ENCODE results near the gene LHFPL2.
"Not testable (repeated sequence)": the region's sequence is repeated elsewhere in the genome, so short reads cannot be mapped to it uniquely, and the experiment has no call there.

LHFPL2 gene

DNA sequence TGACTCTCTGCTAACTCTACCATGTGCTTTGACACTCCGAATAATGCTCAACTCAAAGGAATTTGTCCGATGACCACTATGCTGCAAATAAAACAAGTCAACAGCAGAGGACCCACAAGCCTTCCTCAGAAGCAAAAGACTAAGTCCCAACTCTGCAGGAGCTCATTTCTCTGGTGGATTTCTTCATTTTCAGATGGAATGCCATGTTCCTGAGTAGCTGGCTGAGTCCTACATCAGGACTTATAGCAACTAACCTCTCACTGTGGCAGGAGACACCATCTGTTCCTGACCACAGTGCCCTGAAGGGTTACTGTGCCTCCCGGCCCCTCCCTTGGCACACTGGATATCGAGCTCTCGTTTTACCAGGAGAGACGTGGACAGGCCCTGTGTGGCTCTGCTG lies 20.8 kb downstream of the LHFPL2 start:
- DNase-seq (ENCODE audit: low read depth, low spot score): no peak
- no peak overlapping the region for H3K4me3 ChIP-seq (ENCODE audit: low read length)

DNA sequence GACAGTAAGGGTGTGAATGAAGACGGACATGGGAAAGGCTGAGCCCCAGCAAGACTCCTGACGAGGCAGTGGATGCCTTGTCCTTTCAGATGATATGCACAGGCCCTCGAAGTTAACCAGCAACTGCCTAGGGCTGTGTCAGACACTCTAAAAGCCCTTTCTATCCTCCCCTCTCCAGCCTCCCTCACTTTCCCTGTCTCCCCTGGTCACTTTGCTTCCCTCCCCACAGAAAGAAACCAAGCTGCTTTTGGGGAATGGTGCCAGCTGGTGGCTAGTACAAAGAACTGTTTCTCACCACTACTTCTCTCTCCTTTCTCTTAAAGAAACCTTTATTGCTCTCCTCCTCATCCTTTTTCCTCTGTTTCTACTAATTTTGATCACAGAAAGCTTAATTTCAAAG lies 21.4 kb downstream of the LHFPL2 start:
- H3K4me3 ChIP-seq (ENCODE audit: low read length): no peak overlapping the region
- no peak for DNase-seq (ENCODE audit: low read depth, low spot score)

DNA sequence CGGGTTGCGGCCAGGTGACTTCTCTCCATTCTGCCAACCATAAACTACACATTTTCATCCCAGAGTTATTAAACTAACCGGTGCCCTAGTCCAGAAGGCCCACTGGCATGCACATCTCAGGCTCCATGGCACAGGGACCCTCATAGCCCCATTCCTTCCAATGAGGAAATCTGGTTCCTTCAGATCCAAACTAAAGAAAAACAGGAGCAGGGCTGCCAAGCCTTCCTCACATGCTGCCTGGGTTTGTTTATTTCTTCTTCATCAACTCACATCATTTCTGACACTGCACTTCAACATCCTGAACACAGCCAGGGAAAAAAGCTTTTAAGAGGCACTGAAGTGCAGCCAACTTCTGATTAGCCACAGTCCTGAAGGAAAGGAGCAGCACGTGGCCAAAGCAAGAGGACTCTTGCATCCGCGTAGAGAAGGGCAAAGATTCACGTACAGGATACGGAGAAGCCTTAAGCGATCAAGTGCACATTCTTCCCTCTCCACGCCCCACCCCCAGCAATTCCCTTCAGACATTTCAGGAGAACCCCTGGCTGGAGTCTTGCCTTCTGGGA lies 22.5 kb downstream of the LHFPL2 start:
- no peak overlapping the region for H3K4me3 ChIP-seq (ENCODE audit: low read length)
- DNase-seq (ENCODE audit: low read depth, low spot score): no peak

DNA sequence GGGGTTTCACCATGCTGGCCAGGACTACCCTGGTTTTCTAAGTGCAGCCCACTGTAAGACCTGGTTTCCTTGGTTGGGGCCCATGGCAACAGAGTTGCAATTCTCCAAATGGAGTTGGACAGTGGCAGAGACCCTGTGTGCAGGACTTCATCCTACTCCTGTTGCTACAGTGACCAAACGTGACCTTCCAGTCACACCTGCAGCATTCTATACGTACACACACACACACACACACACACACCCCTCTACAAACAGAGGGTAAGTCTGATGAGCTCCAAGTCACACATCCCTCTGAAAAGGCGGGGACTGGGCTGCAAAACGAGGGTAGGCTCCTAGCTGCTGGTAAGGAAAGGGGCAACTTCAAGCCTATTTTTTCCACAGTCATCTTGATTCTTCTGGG lies 23.6 kb downstream of the LHFPL2 start:
- no peak overlapping the region for H3K4me3 ChIP-seq (ENCODE audit: low read length)
- DNase-seq (ENCODE audit: low read depth, low spot score): no peak

DNA sequence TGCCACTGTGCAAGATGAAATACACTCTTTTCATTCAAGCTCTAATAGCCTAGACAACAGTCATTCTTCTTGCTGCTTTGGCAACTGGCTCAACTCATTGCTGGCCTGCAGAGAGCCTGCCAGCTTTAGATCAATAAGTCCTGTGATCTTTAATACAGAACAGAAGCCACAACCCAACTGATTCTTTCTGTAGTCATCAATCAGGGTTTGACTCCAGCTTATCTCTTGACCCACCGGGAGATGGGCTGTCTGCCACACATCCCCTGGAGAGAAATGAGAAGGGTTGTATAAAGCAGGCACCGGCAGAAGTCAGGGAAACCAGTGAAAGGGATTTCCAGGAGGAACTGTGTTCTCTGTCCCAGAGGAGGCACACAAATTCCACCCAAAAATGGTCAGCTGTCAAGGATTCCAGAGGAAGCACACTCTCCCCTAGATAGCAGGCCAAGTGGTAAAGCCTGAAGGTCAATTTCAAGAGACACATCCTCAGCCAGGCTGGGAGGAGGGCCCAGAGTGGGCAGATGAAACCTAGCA lies 24.5 kb downstream of the LHFPL2 start:
- no peak for DNase-seq (ENCODE audit: low read depth, low spot score)
- no peak overlapping the region for H3K4me3 ChIP-seq (ENCODE audit: low read length)

DNA sequence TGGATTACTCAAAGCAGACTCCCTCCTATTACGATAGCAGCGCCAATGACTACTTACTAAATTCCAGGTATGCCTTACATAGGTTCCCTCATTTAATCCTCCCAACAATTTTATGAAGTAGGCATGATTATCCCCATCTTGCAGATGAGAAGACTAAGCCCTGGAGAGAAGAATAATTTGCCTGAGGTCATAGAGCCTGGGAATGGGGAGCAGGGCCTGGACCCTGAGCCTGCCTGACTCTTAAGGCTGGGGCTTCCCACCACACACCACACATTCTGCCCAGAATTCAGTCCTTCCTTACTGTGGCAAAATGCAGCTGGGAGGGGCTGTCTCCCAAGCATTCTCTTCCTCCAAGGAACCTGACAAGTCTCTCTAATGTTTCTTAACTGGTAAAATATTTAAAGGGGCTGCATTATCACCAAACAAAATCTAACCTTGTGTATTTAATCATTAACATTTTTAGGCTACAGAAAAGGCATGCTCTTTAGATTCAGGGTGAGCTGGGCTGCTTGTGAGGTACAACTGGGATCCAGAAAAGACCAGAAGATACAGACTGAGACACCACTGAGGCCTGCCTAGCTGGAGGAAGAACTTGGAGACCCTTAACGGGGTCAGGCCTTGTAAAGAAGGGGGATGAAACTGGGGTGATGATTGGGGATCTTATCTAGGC lies 26.1 kb downstream of the LHFPL2 start:
- H3K4me3 ChIP-seq (ENCODE audit: low read length): no peak overlapping the region
- no peak for DNase-seq (ENCODE audit: low read depth, low spot score)

DNA sequence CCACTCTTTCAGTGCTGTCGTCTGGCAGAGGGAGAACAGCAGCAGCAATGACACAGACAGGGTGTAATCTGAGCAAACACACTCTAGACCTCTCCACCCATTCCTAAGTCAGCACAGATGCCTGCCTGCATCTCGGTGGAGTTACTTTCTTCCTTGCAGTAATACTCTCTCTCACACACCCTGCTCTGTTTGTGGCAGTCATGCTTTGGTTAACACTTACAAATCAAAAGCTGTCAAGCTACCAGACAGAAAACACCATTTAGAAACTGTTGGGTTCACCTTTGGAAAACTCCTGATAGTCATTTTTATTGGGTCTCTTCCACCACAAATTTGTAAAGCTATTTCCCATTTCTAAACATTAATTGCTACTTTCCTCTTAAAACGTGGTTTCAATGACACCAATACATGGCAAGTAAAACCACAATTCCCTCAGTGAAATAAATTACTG lies 27.3 kb downstream of the LHFPL2 start:
- no peak for DNase-seq (ENCODE audit: low read depth, low spot score)
- H3K4me3 ChIP-seq (ENCODE audit: low read length): no peak overlapping the region

DNA sequence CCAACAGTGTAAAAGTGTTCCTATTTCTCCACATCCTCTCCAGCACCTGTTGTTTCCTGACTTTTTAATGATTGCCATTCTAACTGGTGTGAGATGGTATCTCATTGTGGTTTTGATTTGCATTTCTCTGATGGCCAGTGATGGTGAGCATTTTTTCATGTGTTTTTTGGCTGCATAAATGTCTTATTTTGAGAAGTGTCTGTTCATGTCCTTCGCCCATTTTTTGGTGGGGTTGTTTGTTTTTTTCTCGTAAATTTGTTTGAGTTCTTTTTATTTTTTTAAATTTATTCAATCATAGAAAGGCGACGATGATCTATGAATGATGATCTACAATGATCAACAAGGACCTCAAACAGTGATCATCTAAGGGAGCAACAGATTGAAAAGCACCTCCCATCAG lies 28.5 kb downstream of the LHFPL2 start:
- H3K4me3 ChIP-seq (ENCODE audit: low read length); DNase-seq (ENCODE audit: low read depth, low spot score): not testable (repeated sequence)

DNA sequence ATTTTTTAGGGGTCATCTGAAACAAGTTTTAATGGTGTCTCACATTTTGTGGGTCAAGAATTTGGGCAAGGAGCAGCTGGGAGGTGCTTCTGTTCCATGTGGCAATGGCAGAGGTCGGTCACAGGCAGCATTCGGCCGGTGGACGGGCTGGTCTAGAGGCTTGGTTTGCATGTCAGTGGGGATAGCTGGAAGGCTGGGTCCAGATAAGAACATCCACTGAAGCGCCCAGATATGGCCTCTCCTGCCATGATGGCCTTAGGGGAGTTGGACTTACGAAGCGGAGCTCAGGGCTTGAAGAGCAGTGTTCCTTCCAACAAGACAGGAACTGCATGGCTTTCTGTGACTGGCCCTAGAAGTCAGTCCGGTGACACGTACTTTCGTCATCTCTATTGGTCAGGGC lies 30.3 kb downstream of the LHFPL2 start:
- H3K4me3 ChIP-seq (ENCODE audit: low read length): no peak overlapping the region
- no peak for DNase-seq (ENCODE audit: low read depth, low spot score)

DNA sequence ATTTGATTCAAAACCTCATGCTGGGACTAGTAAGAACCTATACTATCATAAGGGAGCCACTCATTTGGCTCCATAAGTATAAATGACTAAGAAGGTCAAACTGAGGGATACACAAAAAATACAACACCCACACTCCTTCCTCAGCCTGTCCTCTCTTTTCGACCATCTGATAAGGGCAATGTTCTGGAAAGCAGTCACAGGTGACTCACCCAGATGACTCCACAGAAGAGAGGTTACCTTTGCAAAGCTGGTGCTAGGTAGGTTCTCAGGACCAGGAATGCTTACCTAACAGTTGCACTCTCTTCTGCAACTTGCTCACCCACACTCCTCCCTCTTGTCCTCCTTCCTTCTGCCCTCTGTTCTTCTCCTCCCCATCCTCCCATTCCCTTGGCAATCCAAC lies 32.9 kb downstream of the LHFPL2 start:
- no peak overlapping the region for H3K4me3 ChIP-seq (ENCODE audit: low read length)
- no peak for DNase-seq (ENCODE audit: low read depth, low spot score)

DNA sequence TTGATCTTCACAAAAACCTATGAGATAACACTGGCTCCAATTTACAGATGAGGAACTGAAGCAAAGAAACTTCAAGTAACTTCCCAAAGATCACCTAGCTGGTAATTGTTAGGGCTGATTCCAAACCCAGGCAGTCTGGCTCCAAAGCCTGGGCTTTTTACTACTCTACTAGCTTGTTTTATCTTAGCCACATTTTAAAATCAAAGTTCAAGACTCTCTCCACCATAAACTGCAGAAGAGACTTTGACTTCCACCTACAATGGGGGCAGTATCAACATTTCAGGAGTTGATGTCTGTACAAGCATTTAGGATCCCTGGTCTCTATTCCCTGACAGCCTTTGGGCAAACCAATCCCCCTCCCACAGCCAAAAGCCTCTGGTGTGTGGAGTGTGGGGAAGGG lies 33.8 kb downstream of the LHFPL2 start:
- DNase-seq (ENCODE audit: low read depth, low spot score): no peak

DNA sequence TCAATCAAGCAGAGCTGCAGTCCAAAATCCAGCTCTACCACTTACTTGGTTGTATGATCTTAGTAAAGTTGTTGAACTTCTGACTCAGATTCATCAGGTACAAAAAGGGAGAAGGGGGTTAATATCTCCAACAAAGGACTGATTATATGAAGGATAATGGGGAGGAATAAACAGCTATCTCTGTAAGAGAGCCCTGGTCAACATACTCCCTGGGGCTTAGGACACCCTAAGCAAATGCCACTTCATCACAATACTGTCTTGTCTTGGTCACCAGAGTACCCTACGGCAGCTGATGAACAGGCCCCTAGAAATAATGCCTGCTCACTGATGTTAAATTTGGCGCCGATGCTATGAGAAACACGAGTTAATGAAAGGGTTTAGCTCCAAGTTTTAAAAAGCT lies 34.8 kb downstream of the LHFPL2 start:
- no peak for DNase-seq (ENCODE audit: low read depth, low spot score)
- H3K4me3 ChIP-seq (ENCODE audit: low read length): no peak overlapping the region

More for the DNA sequence above, 33.8 kb downstream of the LHFPL2 start:
- no peak overlapping the region for H3K4me3 ChIP-seq (ENCODE audit: low read length)

DNA sequence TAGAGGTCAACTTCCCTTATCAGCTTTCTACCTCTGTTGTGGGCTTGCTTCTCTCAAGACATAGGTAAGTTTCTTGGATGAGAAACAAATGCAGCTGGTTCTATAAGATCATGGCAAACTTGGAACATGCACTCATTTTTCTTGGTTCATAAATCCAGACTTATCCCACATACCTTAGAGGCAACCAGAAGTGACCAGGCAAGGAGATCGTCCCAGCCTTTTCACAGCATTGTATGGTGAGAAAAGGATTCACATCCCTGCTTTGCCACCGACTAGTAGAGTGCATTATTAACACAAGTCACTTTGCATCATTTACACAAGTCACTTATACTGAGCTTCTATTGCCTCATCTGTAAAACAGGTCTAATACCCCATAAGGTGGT lies 35.4 kb downstream of the LHFPL2 start:
- no peak for DNase-seq (ENCODE audit: low read depth, low spot score)
- H3K4me3 ChIP-seq (ENCODE audit: low read length): no peak overlapping the region

DNA sequence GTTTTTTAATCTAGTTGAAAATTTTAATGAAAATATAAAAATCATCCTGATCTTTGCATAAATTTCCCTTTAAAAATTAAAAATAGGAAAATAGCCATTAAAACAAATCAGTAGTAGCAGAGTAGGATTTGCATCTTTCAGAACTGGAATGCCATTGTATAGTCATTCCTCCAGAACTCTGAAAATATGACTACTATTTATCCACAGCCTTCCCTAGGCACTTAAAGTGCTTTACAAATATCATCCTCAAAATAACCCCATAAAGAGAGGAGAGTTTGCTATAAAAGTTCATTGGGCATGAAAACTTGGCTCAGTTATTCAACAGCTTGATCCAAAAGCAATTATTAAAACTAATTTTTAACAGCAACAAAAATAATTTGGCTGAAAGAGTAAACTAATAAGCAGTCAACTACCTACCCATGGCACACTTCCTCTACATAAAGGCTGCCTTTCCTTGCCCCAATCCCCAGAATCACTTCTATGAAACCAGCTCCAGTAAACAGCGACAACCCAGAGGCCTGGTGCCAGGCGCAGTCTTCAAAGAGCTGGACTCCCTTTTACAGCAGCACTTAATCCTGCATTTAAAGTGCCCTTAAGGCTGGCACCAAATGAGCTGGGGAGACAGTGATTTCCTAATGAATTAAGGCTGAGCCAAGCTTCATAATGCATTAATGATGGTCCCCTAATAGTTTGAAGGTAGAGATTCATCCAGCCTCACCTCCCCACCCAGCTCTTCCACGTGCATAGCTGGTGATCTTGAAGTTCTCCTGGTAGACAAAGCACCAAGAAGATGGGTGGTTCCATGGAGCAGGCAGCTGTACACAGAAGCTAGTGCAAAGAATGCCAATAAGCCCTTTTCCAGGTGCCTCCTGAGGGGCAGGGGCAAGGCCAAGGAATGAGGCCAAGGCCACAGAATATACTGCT lies 36.1 kb downstream of the LHFPL2 start:
- no peak overlapping the region for H3K4me3 ChIP-seq (ENCODE audit: low read length)
- DNase-seq (ENCODE audit: low read depth, low spot score): no peak

DNA sequence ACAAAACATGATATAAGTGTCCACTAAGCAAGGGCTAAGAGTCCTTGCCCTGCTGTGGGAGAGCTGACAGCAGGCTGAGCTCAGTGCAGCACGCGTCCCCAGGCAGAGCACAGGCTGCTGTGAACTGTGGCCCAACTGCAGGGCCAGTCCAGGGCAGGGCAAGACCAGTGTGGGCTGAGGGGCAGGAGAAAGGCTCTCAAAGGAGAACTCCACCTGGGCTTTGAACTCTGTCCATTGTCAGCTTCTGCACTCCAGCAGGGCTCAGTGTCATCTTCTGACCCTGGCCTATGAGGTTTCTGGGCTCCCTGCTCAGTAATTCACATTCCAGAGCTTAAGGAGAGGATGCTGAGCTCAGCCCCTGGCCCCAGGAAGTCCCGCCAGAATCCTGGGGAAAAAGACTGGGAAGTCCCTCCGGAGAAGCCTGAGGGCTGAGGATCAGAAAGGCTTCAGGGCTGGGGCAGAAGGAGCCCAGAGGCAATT lies 37.4 kb downstream of the LHFPL2 start:
- H3K4me3 ChIP-seq (ENCODE audit: low read length): no peak overlapping the region
- DNase-seq (ENCODE audit: low read depth, low spot score): no peak

DNA sequence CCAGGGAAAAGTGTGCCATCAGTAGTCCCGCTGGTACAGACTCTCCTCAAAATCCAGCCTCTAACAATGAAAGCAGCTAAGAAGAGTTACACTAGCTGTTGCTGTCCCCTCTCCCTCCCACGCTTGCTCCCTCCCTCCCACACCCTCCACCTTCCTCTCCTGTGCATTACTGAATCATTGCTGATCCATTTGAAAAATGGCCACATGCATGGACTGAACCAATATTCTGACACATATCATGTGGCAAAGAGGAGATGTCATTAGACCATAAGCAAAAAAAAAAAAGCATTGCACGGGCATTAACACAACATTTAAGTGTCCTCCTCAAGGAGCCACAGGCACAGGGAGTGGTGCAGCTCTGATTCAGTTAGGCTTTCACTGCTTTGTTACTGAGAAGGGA lies 37.9 kb downstream of the LHFPL2 start:
- no peak overlapping the region for H3K4me3 ChIP-seq (ENCODE audit: low read length)
- no peak for DNase-seq (ENCODE audit: low read depth, low spot score)

DNA sequence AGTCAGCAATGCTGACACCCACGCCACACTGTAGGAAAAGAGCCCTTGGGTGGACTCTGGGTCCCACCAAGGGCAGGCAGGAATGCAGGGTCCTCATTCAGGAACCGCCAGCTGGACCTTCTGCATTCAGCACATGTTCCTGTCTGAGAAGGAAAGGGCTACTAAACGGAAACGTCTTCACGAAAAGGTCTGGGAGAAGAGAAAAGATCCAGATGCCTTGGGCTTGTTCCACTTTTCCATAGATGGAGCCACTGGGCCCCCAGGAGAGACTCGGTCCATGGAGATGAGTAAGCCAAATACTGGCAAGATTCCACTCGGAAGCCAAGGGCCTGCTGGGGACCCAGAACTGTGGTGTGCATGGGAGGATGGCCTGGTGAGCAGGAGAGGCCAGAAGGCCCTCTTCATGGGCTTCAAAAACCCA lies 38.4 kb downstream of the LHFPL2 start:
- H3K4me3 ChIP-seq (ENCODE audit: low read length): no peak overlapping the region
- DNase-seq (ENCODE audit: low read depth, low spot score): no peak

DNA sequence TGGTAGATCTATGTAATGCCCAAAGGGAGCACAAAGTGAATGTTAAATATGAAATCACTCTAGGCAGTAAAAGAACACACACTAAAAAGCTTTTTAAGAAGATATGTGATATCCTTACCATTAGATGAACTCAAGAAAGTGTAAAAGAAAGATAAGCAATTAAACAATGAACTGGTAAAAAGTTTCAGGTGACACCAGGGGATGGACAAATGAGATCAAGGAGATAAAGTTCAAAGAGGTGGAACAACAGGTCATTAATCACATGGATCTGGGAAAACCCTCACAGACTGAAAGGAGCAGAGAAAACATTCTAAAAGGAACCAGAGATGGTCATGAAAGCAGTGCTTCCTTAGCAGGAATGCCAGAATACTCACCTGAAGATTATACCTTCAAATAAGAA lies 40.7 kb downstream of the LHFPL2 start:
- no peak for DNase-seq (ENCODE audit: low read depth, low spot score)
- no peak overlapping the region for H3K4me3 ChIP-seq (ENCODE audit: low read length)

DNA sequence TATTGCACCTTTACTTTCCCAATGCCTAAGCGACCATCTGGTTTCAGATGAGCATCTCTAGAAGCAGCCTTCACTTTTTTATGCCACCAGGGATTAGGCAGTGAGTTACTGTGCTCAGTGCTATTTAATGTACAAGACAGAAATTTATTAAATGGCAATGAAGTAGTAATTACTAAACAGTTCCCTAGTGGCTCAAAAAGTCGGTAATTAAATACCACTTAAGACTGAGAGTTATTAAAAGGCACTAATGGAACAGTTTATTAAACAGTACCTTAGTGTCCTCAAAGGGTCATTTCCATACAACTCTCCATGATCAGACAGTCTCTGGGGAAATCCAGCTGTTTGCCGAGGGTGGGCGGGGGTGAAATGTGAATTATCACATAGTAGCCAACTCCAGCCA lies 42.3 kb downstream of the LHFPL2 start:
- no peak for DNase-seq (ENCODE audit: low read depth, low spot score)
- H3K4me3 ChIP-seq (ENCODE audit: low read length): no peak overlapping the region

DNA sequence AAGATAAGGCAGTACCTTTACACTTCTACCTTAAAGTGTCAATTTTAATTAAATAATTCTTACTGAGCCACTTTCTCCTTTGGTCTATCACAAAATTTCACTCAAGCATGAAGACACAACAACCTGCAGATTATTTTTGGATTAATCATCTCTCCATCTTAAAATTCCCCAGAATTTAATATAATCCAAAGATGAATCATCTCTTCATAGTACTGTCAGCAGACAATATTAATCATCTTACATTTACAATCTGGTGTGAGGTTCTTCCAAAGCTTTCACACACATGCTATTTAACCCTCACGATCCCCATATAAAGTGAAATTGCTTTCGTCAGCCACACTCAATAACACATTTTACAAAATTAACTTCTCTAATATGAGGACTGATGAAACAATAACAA lies 43.0 kb downstream of the LHFPL2 start:
- DNase-seq (ENCODE audit: low read depth, low spot score): no peak
- H3K4me3 ChIP-seq (ENCODE audit: low read length): no peak overlapping the region
